ENCODE measurements around the gene GHRHR.

DNA sequence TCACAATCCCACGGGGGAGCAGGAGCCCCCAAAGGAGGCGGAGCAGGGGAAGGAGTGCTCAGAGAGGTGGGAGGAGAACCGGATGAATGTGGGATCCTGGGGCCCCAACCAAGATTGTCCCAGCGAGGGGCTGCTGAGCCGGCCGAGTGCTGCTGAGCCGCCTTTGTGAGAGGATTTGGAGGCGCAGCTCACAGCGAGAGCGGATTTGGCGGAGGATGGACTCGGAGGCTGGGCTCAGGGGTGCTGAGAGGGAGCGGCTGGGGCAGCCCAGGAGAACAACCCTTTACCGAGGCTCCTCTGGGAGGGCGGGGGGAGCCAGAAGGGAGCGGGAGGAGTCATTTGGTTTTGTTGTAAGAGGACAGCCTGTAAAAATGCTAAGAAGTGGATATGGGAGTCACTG lies 23.0 kb downstream of the GHRHR start:
- TF ChIP-seq, protein P1, sequence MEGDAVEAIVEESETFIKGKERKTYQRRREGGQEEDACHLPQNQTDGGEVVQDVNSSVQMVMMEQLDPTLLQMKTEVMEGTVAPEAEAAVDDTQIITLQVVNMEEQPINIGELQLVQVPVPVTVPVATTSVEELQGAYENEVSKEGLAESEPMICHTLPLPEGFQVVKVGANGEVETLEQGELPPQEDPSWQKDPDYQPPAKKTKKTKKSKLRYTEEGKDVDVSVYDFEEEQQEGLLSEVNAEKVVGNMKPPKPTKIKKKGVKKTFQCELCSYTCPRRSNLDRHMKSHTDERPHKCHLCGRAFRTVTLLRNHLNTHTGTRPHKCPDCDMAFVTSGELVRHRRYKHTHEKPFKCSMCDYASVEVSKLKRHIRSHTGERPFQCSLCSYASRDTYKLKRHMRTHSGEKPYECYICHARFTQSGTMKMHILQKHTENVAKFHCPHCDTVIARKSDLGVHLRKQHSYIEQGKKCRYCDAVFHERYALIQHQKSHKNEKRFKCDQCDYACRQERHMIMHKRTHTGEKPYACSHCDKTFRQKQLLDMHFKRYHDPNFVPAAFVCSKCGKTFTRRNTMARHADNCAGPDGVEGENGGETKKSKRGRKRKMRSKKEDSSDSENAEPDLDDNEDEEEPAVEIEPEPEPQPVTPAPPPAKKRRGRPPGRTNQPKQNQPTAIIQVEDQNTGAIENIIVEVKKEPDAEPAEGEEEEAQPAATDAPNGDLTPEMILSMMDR (IDR thresholded peaks at IDR 0.05): no peak
- TF ChIP-seq POLR2A (IDR thresholded peaks at IDR 0.05; ENCODE audit: low read depth): no peak
- no peak for TF ChIP-seq POLR2AphosphoS5 (IDR thresholded peaks at IDR 0.05)

All from esophagus muscularis mucosa (tissue), 3 donors.